Calu3 (cell line): ENCODE results near the gene CFAP299. TPM values are rescaled to one million over a fixed set of nuclear protein-coding genes. Genes with fewer than 3 reads are reported as not detected.

Source experiments
- BruUV-seq: library from RNA; stranded (reverse); fragments of 400-500 nt; replicated peaks from 2 replicates; lab custom pipeline; 2021; lab: Mats Ljungman, UMichigan
- CTCF ChIA-PET: fragments of 300-600 bp; sonication (Branson Sonifier 250); formaldehyde crosslinking; loops from one replicate; lab custom pipeline; 2022; ENCODE audit warnings: antibody characterized with exemption; lab: Charles Lee
- DNase-seq: peaks from one replicate; pipeline ENCODE4 v3.0.0; 2022
- H3K27ac Mint-ChIP-seq: one replicate; pipeline ENCODE4 v1.8.0; 2022; ENCODE audit warnings: mixed read lengths; ENCODE audit not compliant: unreplicated experiment
- H3K27me3 Mint-ChIP-seq: one replicate; pipeline ENCODE4 v1.8.0; 2022; ENCODE audit warnings: mixed read lengths; ENCODE audit not compliant: unreplicated experiment
- H3K36me3 Mint-ChIP-seq: one replicate; pipeline ENCODE4 v1.8.0; 2022; ENCODE audit warnings: mild to moderate bottlenecking, moderate library complexity, mixed read lengths; ENCODE audit not compliant: insufficient read depth, unreplicated experiment
- H3K4me1 Mint-ChIP-seq: one replicate; pipeline ENCODE4 v1.8.0; 2022; ENCODE audit warnings: mild to moderate bottlenecking, low read depth, mixed read lengths; ENCODE audit not compliant: unreplicated experiment
- H3K4me3 Mint-ChIP-seq: one replicate; pipeline ENCODE4 v1.8.0; 2022; ENCODE audit warnings: mild to moderate bottlenecking, low read depth, moderate library complexity, mixed read lengths; ENCODE audit not compliant: unreplicated experiment
- H3K9me3 Mint-ChIP-seq: one replicate; pipeline ENCODE4 v1.8.0; 2022; ENCODE audit warnings: low read depth, mixed read lengths; ENCODE audit not compliant: unreplicated experiment
- CTCF ChIP-seq: fragments of 200-600 bp; IDR thresholded peaks from one replicate; pipeline ENCODE4 v1.8.0; 2022; ENCODE audit warnings: antibody characterized with exemption; ENCODE audit not compliant: unreplicated experiment
- intact Hi-C: fragments of 100-400 bp; cut with micrococcal nuclease; formaldehyde crosslinking; loops from one replicate; pipeline ENCODE4 v1.10.0; 2022; ENCODE audit not compliant: unreplicated experiment
- total RNA-seq: library from RNA; stranded (reverse); gene quantifications from 2 replicates; pipeline ENCODE4 v1.2.3, GENCODE V29; 2022

Gene CFAP299
- total RNA-seq, 1 experiment from 2014 or later: not detected

GRCh38 chr4:80484712-80485111 is 149.2 kb downstream of the CFAP299 start:
- no peak for TF ChIP-seq CTCF
- Mint-ChIP-seq H3K36me3 (no peaks in the 10 kb centered on the region), H3K27me3 (no peaks in the 10 kb centered on the region), H3K9me3 (no peaks in the 10 kb centered on the region), H3K27ac (no peak overlapping the region), H3K4me1 (no peaks in the 10 kb centered on the region), H3K4me3 (no peak overlapping the region)
- intact Hi-C loops: no loop called here
- CTCF ChIA-PET: no interaction called here
- BruUV-seq: no TSS peak
- DNase-seq: no peak

DNA sequence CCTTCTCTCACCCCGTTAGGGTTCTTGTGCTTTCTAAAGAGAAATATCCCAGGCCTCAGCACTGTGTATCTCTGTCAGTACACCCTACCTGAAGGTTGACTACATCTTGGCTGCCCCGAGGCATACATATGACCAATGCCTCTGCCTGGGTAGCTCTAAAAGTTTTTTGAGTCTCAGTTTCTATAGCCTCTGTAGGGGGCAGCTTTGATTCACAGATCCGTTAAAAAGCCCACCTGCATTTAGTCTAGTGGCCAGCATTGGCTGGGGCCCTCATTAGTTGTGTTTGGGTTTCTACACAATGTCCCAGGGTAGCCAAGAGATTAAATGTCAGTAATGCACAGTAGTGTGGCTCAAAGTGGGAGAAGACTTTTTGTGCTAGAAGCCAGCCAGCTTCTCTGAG is 151.1 kb downstream of the CFAP299 start:
- no peak overlapping the region for H3K27ac Mint-ChIP-seq
- H3K36me3 Mint-ChIP-seq: no peaks in the 10 kb centered on the region
- H3K27me3 Mint-ChIP-seq: no peaks in the 10 kb centered on the region
- intact Hi-C loops: no loop called here
- no peaks in the 10 kb centered on the region for H3K9me3 Mint-ChIP-seq
- DNase-seq: no peak
- H3K4me3 Mint-ChIP-seq: no peak overlapping the region
- no peaks in the 10 kb centered on the region for H3K4me1 Mint-ChIP-seq
- TF ChIP-seq CTCF: no peak
- CTCF ChIA-PET: no interaction called here
- BruUV-seq: no TSS peak

DNA sequence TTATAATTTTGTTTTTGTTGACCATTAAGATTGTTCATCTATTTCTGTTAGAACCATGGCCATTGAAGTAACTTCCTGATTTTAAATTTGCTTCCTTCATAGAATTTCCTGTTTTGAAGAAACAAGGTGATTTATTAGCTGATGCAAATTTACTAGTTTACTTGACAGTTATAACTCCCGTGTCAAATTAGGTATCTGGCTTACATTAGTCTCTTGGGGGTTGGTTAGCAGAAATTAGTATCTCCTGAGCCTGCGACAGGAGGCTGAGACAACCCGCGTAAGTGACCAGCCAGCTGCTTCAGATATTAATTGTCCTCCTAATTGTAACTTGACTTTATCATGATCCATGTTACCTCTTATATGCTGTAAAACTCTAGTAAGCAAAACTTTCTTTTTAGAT is 154.3 kb downstream of the CFAP299 start:
- Mint-ChIP-seq H3K27me3 (no peaks in the 10 kb centered on the region), H3K9me3 (peaks cover 3% of the 10 kb centered on the region), H3K4me3 (no peak overlapping the region), H3K4me1 (peaks cover 15% of the 10 kb centered on the region), H3K27ac (no peak overlapping the region), H3K36me3 (no peaks in the 10 kb centered on the region)
- no peak for DNase-seq
- intact Hi-C loops: no loop called here
- CTCF ChIA-PET: no interaction called here
- TF ChIP-seq CTCF: no peak
- BruUV-seq: no TSS peak

DNA sequence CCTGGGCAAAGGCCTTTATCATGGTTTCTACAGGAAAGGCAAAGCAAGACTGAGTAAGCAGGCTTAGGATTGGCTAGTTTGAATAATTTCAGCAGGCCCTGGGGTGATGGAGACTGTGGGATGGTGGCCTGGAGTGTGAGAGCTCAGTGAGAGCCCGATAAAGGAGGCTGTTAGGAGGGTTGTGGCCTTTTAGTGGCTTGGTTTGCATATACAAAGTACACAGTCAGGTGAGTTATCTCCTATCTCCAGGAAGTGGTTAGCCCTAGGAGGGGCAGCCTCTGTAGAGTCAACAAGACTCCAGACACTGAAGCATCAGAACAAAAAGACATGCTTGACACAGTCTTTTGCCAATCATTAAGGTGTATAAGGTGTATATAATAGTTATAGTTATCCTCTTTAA is 157.2 kb downstream of the CFAP299 start:
- Mint-ChIP-seq H3K9me3 (peaks cover 7% of the 10 kb centered on the region), H3K4me3 (no peak overlapping the region), H3K36me3 (no peaks in the 10 kb centered on the region), H3K27me3 (no peaks in the 10 kb centered on the region), H3K27ac (peak overlapping the region; percentile 8), H3K4me1 (peaks cover 15% of the 10 kb centered on the region)
- intact Hi-C loops: no loop called here
- TF ChIP-seq CTCF: no peak
- peak; percentile 25 for DNase-seq
- CTCF ChIA-PET: no interaction called here
- no TSS peak for BruUV-seq
